GM12878 (cell line): Measurements from ENCODE around the gene HLA-F. TPM values are rescaled to one million over a fixed set of nuclear protein-coding genes. Genes with fewer than 3 reads are reported as not detected.

ENCODE experiments used
- ATAC-seq: fragments of 200-7000 bp; cut with Tn5 transposase; 3 replicates; pipeline ENCODE4 v1.9.1; 2020; ENCODE audit warnings: mild to moderate bottlenecking, moderate library complexity
- BruUV-seq: library from RNA; stranded (reverse); fragments of 400-500 nt; replicated peaks from 2 replicates; lab custom pipeline; 2021; lab: Mats Ljungman, UMichigan
- CTCF ChIA-PET: fragments of 300-600 bp; sonication (Branson Sonifier 250); formaldehyde crosslinking; extraction: SDS; loops from one replicate; lab custom pipeline; 2021; ENCODE audit warnings: inconsistent platforms; lab: Yijun Ruan, JAX
- POLR2A ChIA-PET: fragments of 350-600 bp; formaldehyde crosslinking; extraction: SDS; loops from one replicate; lab custom pipeline; 2021; ENCODE audit warnings: inconsistent platforms; lab: Charles Lee
- RAD21 ChIA-PET: fragments of 300-600 bp; sonication (Branson Sonifier 250); formaldehyde crosslinking; loops from one replicate; lab custom pipeline; 2023; ENCODE audit warnings: antibody characterized with exemption; ENCODE audit not compliant: unreplicated experiment; lab: Charles Lee
- SMC1A ChIA-PET: fragments of 300-600 bp; sonication (Branson Sonifier 250); formaldehyde crosslinking; loops from one replicate; lab custom pipeline; 2023; ENCODE audit not compliant: unreplicated experiment, uncharacterized antibody; lab: Charles Lee
- DNase-seq: peaks from one replicate; pipeline ENCODE4 v3.0.0-alpha.2; 2011; ENCODE audit warnings: low read depth, low spot score
- FAIRE-seq: peaks from 3 replicates; lab custom pipeline; 2011; peaks lifted over from hg19 to GRCh38; lab: Jason Lieb, UNC
- H2AFZ ChIP-seq: 2 replicates; pipeline ENCODE4 v1.6.0; 2011; ENCODE audit warnings: low read depth, low read length, control low read depth; ENCODE audit not compliant: control insufficient read depth
- H3K27ac ChIP-seq: 2 replicates; pipeline ENCODE4 v1.5.1; 2011; ENCODE audit warnings: control low read depth; ENCODE audit not compliant: control insufficient read depth, insufficient read depth
- H3K27me3 ChIP-seq, 2 experiments: replicated peaks in 1 of 2; 2 replicates each; pipeline versions ENCODE4 v1.6.0 to v1.6.1; 2011; ENCODE audit warnings: low read length in 1 of 2; ENCODE audit not compliant: control insufficient read depth in 2 of 2, insufficient read depth in 2 of 2
- H3K36me3 ChIP-seq, 2 experiments: 2 replicates each; pipeline ENCODE4 v1.5.1; 2011; ENCODE audit warnings: low read length in 1 of 2; ENCODE audit not compliant: control insufficient read depth in 2 of 2, insufficient read depth in 2 of 2
- H3K4me1 ChIP-seq: 2 replicates; pipeline ENCODE4 v1.6.1; 2011; ENCODE audit warnings: mild to moderate bottlenecking, low read length, moderate library complexity, mixed read lengths; ENCODE audit not compliant: control insufficient read depth, insufficient read depth
- H3K4me2 ChIP-seq: 2 replicates; pipeline ENCODE4 v1.6.0; 2011; ENCODE audit warnings: control low read depth; ENCODE audit not compliant: control insufficient read depth, insufficient read depth
- H3K4me3 ChIP-seq: fragments of 200-600 bp; sonication (generic); 2 replicates; pipeline ENCODE4 v1.5.1; 2016
- H3K79me2 ChIP-seq: 2 replicates; pipeline ENCODE4 v1.6.0; 2011; ENCODE audit warnings: low read length; ENCODE audit not compliant: control insufficient read depth, insufficient read depth
- H3K9ac ChIP-seq: 2 replicates; pipeline ENCODE4 v1.8.0; 2011; ENCODE audit warnings: low read length, control low read depth, mixed read lengths; ENCODE audit not compliant: control insufficient read depth, insufficient read depth
- H3K9me3 ChIP-seq: replicated peaks from 3 replicates; pipeline ENCODE4 v1.5.1; 2011; ENCODE audit warnings: mild to moderate bottlenecking, low read length; ENCODE audit not compliant: control insufficient read depth, insufficient read depth
- H4K20me1 ChIP-seq: 2 replicates; pipeline ENCODE4 v1.6.0; 2011; ENCODE audit not compliant: control insufficient read depth, insufficient read depth
- BACH1 ChIP-seq: fragments of 450-650 bp; IDR thresholded peaks from 2 replicates; pipeline ENCODE4 v1.6.1; 2017; ENCODE audit warnings: mild to moderate bottlenecking, borderline replicate concordance
- BMI1 ChIP-seq: fragments of 450-650 bp; IDR thresholded peaks from 2 replicates; pipeline ENCODE4 v1.6.1; 2016; ENCODE audit warnings: mild to moderate bottlenecking, moderate library complexity, borderline replicate concordance
- BRCA1 ChIP-seq: IDR thresholded peaks from 2 replicates; pipeline ENCODE4 v1.6.1; 2011; ENCODE audit warnings: low read depth, low read length, improper control_type of control experiment
- POLR2A ChIP-seq: IDR thresholded peaks from 2 replicates; pipeline ENCODE4 v1.6.1; 2011; ENCODE audit warnings: low read depth, mild to moderate bottlenecking, low read length
- POU2F2 ChIP-seq: IDR thresholded peaks from 3 replicates; pipeline ENCODE4 v1.6.1; 2011; ENCODE audit warnings: low read depth, mild to moderate bottlenecking, low read length, borderline replicate concordance
- RB1 ChIP-seq: fragments of 450-650 bp; formaldehyde crosslinking; IDR thresholded peaks from 2 replicates; pipeline ENCODE4 v1.6.1; 2017; ENCODE audit warnings: mild to moderate bottlenecking, borderline replicate concordance
- TBL1XR1 ChIP-seq: IDR thresholded peaks from 2 replicates; pipeline ENCODE4 v1.6.1; 2012; ENCODE audit warnings: low read depth, low read length, improper control_type of control experiment
- ZZZ3 ChIP-seq: IDR thresholded peaks from 2 replicates; pipeline ENCODE4 v1.6.1; 2011; ENCODE audit warnings: low read depth; ENCODE audit not compliant: control insufficient read depth, insufficient read length
- WGBS: methylation state at CpG from one replicate; pipeline ENCODE4 v1.1.6; 2016; ENCODE audit warnings: low lambda C conversion rate; ENCODE audit not compliant: insufficient replicate concordance, insufficient coverage; ENCODE audit errors: missing lambda C conversion rate; 5-methylcytosine and 5-hydroxymethylcytosine counted together
- in situ Hi-C: fragments of 300-500 bp; cut with MboI; formaldehyde crosslinking; loops from 9 replicates; pipeline ENCODE4 v1.14.3; 2018; ENCODE audit warnings: mixed read lengths
- intact Hi-C: fragments of 100-400 bp; cut with micrococcal nuclease; formaldehyde crosslinking; loops from one replicate; pipeline ENCODE4 v1.14.2; 2022; ENCODE audit not compliant: unreplicated experiment
- polyA plus RNA-seq, 11 experiments: library from polyadenylated mRNA; depleted of rRNA in 4 of 11; unstranded in 6 of 11; stranded (reverse) in 5 of 11; fragments of >200 nt; fragmentation: Nextera tagmentation in 4 of 11; fragmentation: Illumina TruSeq in 1 of 11; extraction: Ambion mirVana in 4 of 11; extraction: Trizol in 1 of 11; gene quantifications; 1 replicate in 1 of 11; 2 replicates in 10 of 11; pipeline versions ENCODE4 v1.2.1 to v1.2.3, GENCODE V29; 2011 to 2016; ENCODE audit warnings: inconsistent platforms in 2 of 11, missing spikeins in 2 of 11, low read depth in 1 of 11
- total RNA-seq, 4 experiments: library from RNA; depleted of rRNA in 3 of 4; stranded (reverse); fragments of >200 nt in 3 of 4; fragmentation: Illumina TruSeq in 1 of 4; extraction: Trizol in 1 of 4; gene quantifications; 2 replicates each; pipeline versions ENCODE4 v1.2.1 to v1.2.3, GENCODE V29; 2013 to 2021
- TF ChIP-seq, protein P1 (sequence below): IDR thresholded peaks from 2 replicates; pipeline ENCODE4 v1.6.1; 2011; ENCODE audit warnings: borderline replicate concordance, low read depth, mild to moderate bottlenecking, moderate library complexity, mixed read lengths, low read length; ENCODE audit not compliant: insufficient read depth; ENCODE audit errors: extremely low read length
- TF ChIP-seq, protein P2 (sequence below): fragments of 450-650 bp; IDR thresholded peaks from 2 replicates; pipeline ENCODE4 v1.6.1; 2017; ENCODE audit warnings: mild to moderate bottlenecking, moderate library complexity

Gene HLA-F
- total and polyA plus RNA-seq, 10 of the 15 experiments (the other 5 are each of a cell fraction or from before 2014, with no cell fraction given): 30.1 to 342 (median 145) TPM

DNA sequence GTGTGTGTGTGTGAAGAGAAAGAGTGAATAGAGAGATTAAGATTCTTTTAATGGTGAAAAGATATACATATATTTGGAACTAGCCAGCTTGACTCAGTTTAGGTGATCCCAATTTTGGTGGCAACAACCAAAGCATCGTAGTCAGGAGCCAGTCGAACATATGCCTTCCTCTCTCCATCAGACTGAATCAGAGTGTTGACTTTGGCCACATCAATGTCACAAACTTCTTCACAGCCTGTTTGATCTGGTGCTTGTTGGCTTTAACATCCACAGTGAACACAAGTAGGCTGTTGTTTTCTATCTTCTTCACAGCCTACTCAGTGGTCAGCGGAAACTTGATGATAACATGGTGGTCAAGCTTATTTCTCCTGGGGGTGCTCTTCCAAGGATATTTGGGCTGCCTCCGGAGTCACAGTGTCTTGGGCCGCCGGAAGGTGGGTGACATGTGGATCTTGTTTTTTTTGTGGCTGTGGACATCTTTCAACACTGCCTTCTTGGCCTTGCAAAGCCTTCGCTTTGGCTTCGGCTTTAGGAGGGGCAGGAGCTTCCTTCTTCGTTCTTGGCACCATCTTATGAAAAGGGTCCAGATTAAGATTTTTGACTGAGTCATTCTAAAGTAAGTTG lies 3.4 kb downstream of the HLA-F start:
- TF ChIP-seq RB1 (no peak), BMI1 (no peak), BACH1 (peak; percentile 36; the same call in 1 of the 2 replicates), POLR2A (0 out of 2 replicates have a peak, but pooled peaks have one; percentile 13)
- Histone ChIP-seq H3K4me2 (peak overlapping the region; percentile 91), H3K9me3 (no peaks in the 10 kb centered on the region), H3K79me2 (peaks cover 40% of the 10 kb centered on the region), H3K4me1 (peaks cover 15% of the 10 kb centered on the region), H3K36me3 (peaks cover 11 to 33% of the 10 kb centered on the region in 2 experiments), H4K20me1 (peaks cover 9% of the 10 kb centered on the region), H3K27ac (no peak overlapping the region), H3K9ac (no peak overlapping the region), H3K4me3 (no peak overlapping the region), H3K27me3 (no peaks in the 10 kb centered on the region), H2AFZ (no peak overlapping the region)
- intact Hi-C loops (loop anchor here (10.0 kb wide), 1 partner anchor 218 kb away; the partner anchor contains the start of gene HLA-A), in situ Hi-C loops (no loop called here)
- ChIA-PET RAD21 (interaction anchor here (1.3 to 2.3 kb wide), 2 partner anchors 12 to 22 kb away, joined by 3 to 8 read pairs; no protein-coding TSS in a partner anchor), POLR2A (interaction anchor here (0.6 to 2.2 kb wide), 5 partner anchors 8 to 23 kb away, joined by 4 to 7 read pairs (median 6); no protein-coding TSS in a partner anchor), CTCF (interaction anchor here (0.7 to 3.7 kb wide), 11 partner anchors 10 to 121 kb away, joined by 3 to 24 read pairs (median 5); no protein-coding TSS in a partner anchor), SMC1A (interaction anchor here (0.8 to 3.2 kb wide), 7 partner anchors 11 to 108 kb away, joined by 3 to 24 read pairs (median 4); no protein-coding TSS in a partner anchor)
- no TSS peak for BruUV-seq
- 90% methylated on average over 9 of the region's 9 CpGs for WGBS
- FAIRE-seq: no peak
- no peak for DNase-seq
- no peak for ATAC-seq

DNA sequence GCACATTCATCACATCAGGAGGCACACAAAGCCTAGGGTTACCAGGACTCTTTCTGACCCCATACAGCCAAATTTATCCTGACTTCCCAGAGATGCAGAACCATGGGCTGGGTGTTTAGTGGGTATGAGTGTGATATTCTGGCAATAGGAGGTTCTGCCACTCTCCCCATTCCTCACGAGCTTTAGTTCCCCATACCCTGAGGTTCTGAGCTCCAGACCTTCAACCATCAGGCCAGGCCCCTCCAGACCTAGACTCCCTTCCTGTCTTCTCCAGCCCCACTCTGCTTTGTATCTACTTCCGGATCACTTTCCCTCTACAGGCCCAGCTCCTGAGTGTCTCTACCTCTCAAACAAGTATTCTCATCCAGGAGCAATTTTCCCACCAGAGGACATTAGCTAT lies 4.4 kb downstream of the HLA-F start:
- in situ Hi-C loops (no loop called here), intact Hi-C loops (loop anchor here (10.0 kb wide), 1 partner anchor 217 kb away; the partner anchor contains the start of gene HLA-A)
- H3K27ac ChIP-seq: no peak overlapping the region
- H2AFZ ChIP-seq: no peak overlapping the region
- H3K9ac ChIP-seq: no peak overlapping the region
- peaks cover 11% of the 10 kb centered on the region for H3K4me1 ChIP-seq
- DNase-seq (no peak), ATAC-seq (no peak), FAIRE-seq (no peak)
- H3K27me3 ChIP-seq: no peaks in the 10 kb centered on the region
- peaks cover 9% of the 10 kb centered on the region for H4K20me1 ChIP-seq
- H3K4me2 ChIP-seq: no peak overlapping the region
- H3K4me3 ChIP-seq: no peak overlapping the region
- H3K79me2 ChIP-seq: peaks cover 38% of the 10 kb centered on the region
- BruUV-seq: no TSS peak
- ChIA-PET SMC1A (interaction anchor here (1.0 to 3.2 kb wide), 5 partner anchors 10 to 107 kb away, joined by 3 to 24 read pairs (median 3); no protein-coding TSS in a partner anchor), RAD21 (interaction anchor here (0.5 to 2.3 kb wide), 3 partner anchors 11 to 135 kb away, joined by 3 to 8 read pairs (median 3); no protein-coding TSS in a partner anchor), POLR2A (interaction anchor here (0.6 to 1.6 kb wide), 3 partner anchors 11 to 22 kb away, joined by 3 to 6 read pairs (median 4); no protein-coding TSS in a partner anchor), CTCF (interaction anchor here (0.6 to 3.7 kb wide), 7 partner anchors 10 to 80 kb away, joined by 3 to 24 read pairs (median 6); no protein-coding TSS in a partner anchor)
- peaks cover 11 to 33% of the 10 kb centered on the region in 2 experiments for H3K36me3 ChIP-seq
- no peaks in the 10 kb centered on the region for H3K9me3 ChIP-seq
- 45% methylated on average over 2 of the region's 2 CpGs for WGBS
- TF ChIP-seq TBL1XR1: no peak
- TF ChIP-seq, protein P1, sequence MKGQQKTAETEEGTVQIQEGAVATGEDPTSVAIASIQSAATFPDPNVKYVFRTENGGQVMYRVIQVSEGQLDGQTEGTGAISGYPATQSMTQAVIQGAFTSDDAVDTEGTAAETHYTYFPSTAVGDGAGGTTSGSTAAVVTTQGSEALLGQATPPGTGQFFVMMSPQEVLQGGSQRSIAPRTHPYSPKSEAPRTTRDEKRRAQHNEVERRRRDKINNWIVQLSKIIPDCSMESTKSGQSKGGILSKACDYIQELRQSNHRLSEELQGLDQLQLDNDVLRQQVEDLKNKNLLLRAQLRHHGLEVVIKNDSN: no peak
- no peak for TF ChIP-seq BRCA1
- TF ChIP-seq POU2F2: no peak
- TF ChIP-seq, protein P2, sequence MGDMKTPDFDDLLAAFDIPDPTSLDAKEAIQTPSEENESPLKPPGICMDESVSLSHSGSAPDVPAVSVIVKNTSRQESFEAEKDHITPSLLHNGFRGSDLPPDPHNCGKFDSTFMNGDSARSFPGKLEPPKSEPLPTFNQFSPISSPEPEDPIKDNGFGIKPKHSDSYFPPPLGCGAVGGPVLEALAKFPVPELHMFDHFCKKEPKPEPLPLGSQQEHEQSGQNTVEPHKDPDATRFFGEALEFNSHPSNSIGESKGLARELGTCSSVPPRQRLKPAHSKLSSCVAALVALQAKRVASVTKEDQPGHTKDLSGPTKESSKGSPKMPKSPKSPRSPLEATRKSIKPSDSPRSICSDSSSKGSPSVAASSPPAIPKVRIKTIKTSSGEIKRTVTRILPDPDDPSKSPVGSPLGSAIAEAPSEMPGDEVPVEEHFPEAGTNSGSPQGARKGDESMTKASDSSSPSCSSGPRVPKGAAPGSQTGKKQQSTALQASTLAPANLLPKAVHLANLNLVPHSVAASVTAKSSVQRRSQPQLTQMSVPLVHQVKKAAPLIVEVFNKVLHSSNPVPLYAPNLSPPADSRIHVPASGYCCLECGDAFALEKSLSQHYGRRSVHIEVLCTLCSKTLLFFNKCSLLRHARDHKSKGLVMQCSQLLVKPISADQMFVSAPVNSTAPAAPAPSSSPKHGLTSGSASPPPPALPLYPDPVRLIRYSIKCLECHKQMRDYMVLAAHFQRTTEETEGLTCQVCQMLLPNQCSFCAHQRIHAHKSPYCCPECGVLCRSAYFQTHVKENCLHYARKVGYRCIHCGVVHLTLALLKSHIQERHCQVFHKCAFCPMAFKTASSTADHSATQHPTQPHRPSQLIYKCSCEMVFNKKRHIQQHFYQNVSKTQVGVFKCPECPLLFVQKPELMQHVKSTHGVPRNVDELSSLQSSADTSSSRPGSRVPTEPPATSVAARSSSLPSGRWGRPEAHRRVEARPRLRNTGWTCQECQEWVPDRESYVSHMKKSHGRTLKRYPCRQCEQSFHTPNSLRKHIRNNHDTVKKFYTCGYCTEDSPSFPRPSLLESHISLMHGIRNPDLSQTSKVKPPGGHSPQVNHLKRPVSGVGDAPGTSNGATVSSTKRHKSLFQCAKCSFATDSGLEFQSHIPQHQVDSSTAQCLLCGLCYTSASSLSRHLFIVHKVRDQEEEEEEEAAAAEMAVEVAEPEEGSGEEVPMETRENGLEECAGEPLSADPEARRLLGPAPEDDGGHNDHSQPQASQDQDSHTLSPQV: no peak
- TF ChIP-seq ZZZ3: no peak
